HEK293T (cell line): ENCODE measurements around the gene OPCML.

Experiments
- BHLHE40 ChIP-seq: fragments of 450-650 bp; IDR thresholded peaks from 2 replicates; pipeline ENCODE4 v1.6.1; 2016; ENCODE audit warnings: mild to moderate bottlenecking, moderate library complexity, borderline replicate concordance
- ELF4 ChIP-seq: fragments of 450-650 bp; IDR thresholded peaks from 2 replicates; pipeline ENCODE4 v1.6.1; 2017; ENCODE audit warnings: antibody characterized with exemption
- FOXA1 ChIP-seq: fragments of 450-650 bp; IDR thresholded peaks from 2 replicates; pipeline ENCODE4 v1.6.1; 2016; ENCODE audit warnings: mild to moderate bottlenecking
- FOXK2 ChIP-seq: fragments of 450-650 bp; IDR thresholded peaks from 2 replicates; pipeline ENCODE4 v1.6.1; 2016; ENCODE audit warnings: mild to moderate bottlenecking
- FOXM1 ChIP-seq: fragments of 450-650 bp; IDR thresholded peaks from 2 replicates; pipeline ENCODE4 v1.6.1; 2017; ENCODE audit warnings: mild to moderate bottlenecking, borderline replicate concordance
- HDGF ChIP-seq: fragments of 450-650 bp; IDR thresholded peaks from 2 replicates; pipeline ENCODE4 v1.6.1; 2017; ENCODE audit warnings: antibody characterized with exemption, borderline replicate concordance
- LEF1 ChIP-seq: fragments of 450-650 bp; IDR thresholded peaks from 2 replicates; pipeline ENCODE4 v1.6.1; 2017; ENCODE audit warnings: mild to moderate bottlenecking, borderline replicate concordance
- NFRKB ChIP-seq: fragments of 450-650 bp; IDR thresholded peaks from 2 replicates; pipeline ENCODE4 v1.6.1; 2016; ENCODE audit warnings: mild to moderate bottlenecking, moderate library complexity
- SP1 ChIP-seq: fragments of 450-650 bp; IDR thresholded peaks from 2 replicates; pipeline ENCODE4 v1.6.1; 2017
- TARDBP ChIP-seq: fragments of 450-650 bp; IDR thresholded peaks from 2 replicates; pipeline ENCODE4 v1.6.1; 2016

GRCh38 chr11:133409799-133410198, 122.5 kb downstream of the OPCML start:
- TF ChIP-seq ELF4 (no peak), HDGF (no peak), LEF1 (no peak), FOXM1 (no peak), SP1 (no peak), BHLHE40 (no peak), FOXA1 (no peak), NFRKB (no peak), FOXK2 (no peak), TARDBP (no peak)
